OCI-LY1 (cell line): ENCODE measurements around the gene PATJ.
A peak's percentile ranks its signal among the peaks of the same experiment; 100 is the strongest.

Experiments
- H2AFZ ChIP-seq: fragments of 200-600 bp; sonication (generic), shearing (Covaris generic); 2 replicates; pipeline ENCODE4 v1.6.0; 2014; ENCODE audit warnings: antibody characterized with exemption, mild to moderate bottlenecking, low read length
- H3F3A ChIP-seq: fragments of 200-600 bp; sonication (generic), shearing (Covaris generic); 2 replicates; pipeline ENCODE4 v1.6.0; 2014; ENCODE audit warnings: mild to moderate bottlenecking, antibody characterized with exemption, low read length, moderate library complexity; ENCODE audit not compliant: insufficient read depth
- H3K27ac ChIP-seq: fragments of 200-600 bp; sonication (generic); 2 replicates; pipeline ENCODE4 v1.5.1; 2014; ENCODE audit warnings: low read length, mixed run types, mild to moderate bottlenecking, low read depth; ENCODE audit not compliant: poor library complexity, severe bottlenecking
- H3K27me3 ChIP-seq: fragments of 200-600 bp; sonication (generic); 2 replicates; pipeline ENCODE4 v1.6.0; 2014; ENCODE audit warnings: antibody characterized with exemption, mild to moderate bottlenecking, low read length, moderate library complexity; ENCODE audit not compliant: insufficient read depth
- H3K36me3 ChIP-seq: fragments of 200-600 bp; sonication (generic); 2 replicates; pipeline ENCODE4 v1.6.1; 2014; ENCODE audit warnings: mild to moderate bottlenecking, antibody characterized with exemption, low read length, moderate library complexity, mixed read lengths; ENCODE audit not compliant: insufficient read depth
- H3K4me1 ChIP-seq: fragments of 200-600 bp; sonication (generic); 2 replicates; pipeline ENCODE4 v1.5.1; 2014; ENCODE audit warnings: mild to moderate bottlenecking, low read length, moderate library complexity; ENCODE audit not compliant: insufficient read depth, severe bottlenecking
- H3K4me2 ChIP-seq: fragments of 200-600 bp; sonication (generic), shearing (Covaris generic); 2 replicates; pipeline ENCODE4 v1.6.1; 2014; ENCODE audit warnings: low read length
- H3K4me3 ChIP-seq: fragments of 200-600 bp; sonication (generic); 2 replicates; pipeline ENCODE4 v1.5.1; 2014; ENCODE audit warnings: low read length, low read depth, mild to moderate bottlenecking, mixed read lengths; ENCODE audit not compliant: poor library complexity, severe bottlenecking
- H3K79me2 ChIP-seq: fragments of 200-600 bp; shearing (Covaris generic); 2 replicates; pipeline ENCODE4 v1.6.1; 2016; ENCODE audit warnings: mixed run types, low read length, mixed read lengths; ENCODE audit not compliant: insufficient read depth
- H3K9ac ChIP-seq: fragments of 200-600 bp; sonication (generic), shearing (Covaris generic); 2 replicates; pipeline ENCODE4 v1.6.1; 2014; ENCODE audit warnings: mild to moderate bottlenecking, low read length, mixed read lengths
- H3K9me2 ChIP-seq: fragments of 200-600 bp; sonication (generic), shearing (Covaris generic); 2 replicates; pipeline ENCODE4 v1.6.1; 2014; ENCODE audit warnings: low read depth, mild to moderate bottlenecking, low read length, mixed read lengths
- H3K9me3 ChIP-seq: fragments of 200-600 bp; shearing (Covaris generic); 2 replicates; pipeline ENCODE4 v1.6.1; 2014; ENCODE audit warnings: low read length, mixed read lengths
- H4K20me1 ChIP-seq: fragments of 200-600 bp; sonication (generic), shearing (Covaris generic); 2 replicates; pipeline ENCODE4 v1.6.0; 2016; ENCODE audit warnings: mild to moderate bottlenecking, low read length; ENCODE audit not compliant: insufficient read depth
- CTCF ChIP-seq: fragments of 200-600 bp; sonication (generic), shearing (Covaris generic); IDR thresholded peaks from 2 replicates; pipeline ENCODE4 v1.5.1; 2017; ENCODE audit warnings: mild to moderate bottlenecking, antibody characterized with exemption, low read length, moderate library complexity, mixed read lengths
- EZH2 ChIP-seq: fragments of 200-600 bp; sonication (generic), shearing (Covaris generic); IDR thresholded peaks from 2 replicates; pipeline ENCODE4 v1.8.0; 2017; ENCODE audit warnings: borderline replicate concordance, mixed run types, mild to moderate bottlenecking, antibody characterized with exemption, low read length, moderate library complexity, mixed read lengths

PATJ gene

GRCh38 chr1:61732726-61733125, 9.6 kb upstream of the PATJ start:
- Histone ChIP-seq H3K4me1 (peaks cover 28% of the 10 kb centered on the region), H3K36me3 (no peaks in the 10 kb centered on the region), H3K9me2 (no peaks in the 10 kb centered on the region), H3K79me2 (no peaks in the 10 kb centered on the region), H3K27ac (no peak overlapping the region), H3K27me3 (no peaks in the 10 kb centered on the region), H4K20me1 (no peaks in the 10 kb centered on the region), H3K9ac (no peak overlapping the region), H3K4me3 (no peak overlapping the region), H3K9me3 (no peaks in the 10 kb centered on the region), H3F3A (no peaks in the 10 kb centered on the region), H2AFZ (no peak overlapping the region), H3K4me2 (no peak overlapping the region)
- TF ChIP-seq CTCF (no peak), EZH2 (no peak)

- Histone ChIP-seq H4K20me1 (no peaks in the 10 kb centered on the region), H3K79me2 (no peaks in the 10 kb centered on the region), H3K27me3 (no peaks in the 10 kb centered on the region), H3K4me1 (peaks cover 29% of the 10 kb centered on the region), H3K9me3 (no peaks in the 10 kb centered on the region), H3K27ac (peak overlapping the region; percentile 65), H3F3A (no peaks in the 10 kb centered on the region), H3K4me3 (peak overlapping the region; percentile 76), H3K9me2 (no peaks in the 10 kb centered on the region), H2AFZ (no peak overlapping the region), H3K9ac (peak overlapping the region; percentile 77), H3K4me2 (peak overlapping the region; percentile 97), H3K36me3 (no peaks in the 10 kb centered on the region)
- TF ChIP-seq EZH2, result no peak
- no peak for TF ChIP-seq CTCF
Measured at GRCh38 chr1:61740751-61741700, 1.3 kb upstream of the PATJ start.

- Histone ChIP-seq H3K9ac (peak overlapping the region; percentile 77), H2AFZ (no peak overlapping the region), H3K9me2 (no peaks in the 10 kb centered on the region), H3K36me3 (no peaks in the 10 kb centered on the region), H3K4me1 (peaks cover 33% of the 10 kb centered on the region), H3K9me3 (no peaks in the 10 kb centered on the region), H3F3A (no peaks in the 10 kb centered on the region), H3K27ac (peak overlapping the region; percentile 65), H4K20me1 (no peaks in the 10 kb centered on the region), H3K79me2 (no peaks in the 10 kb centered on the region), H3K27me3 (no peaks in the 10 kb centered on the region), H3K4me3 (peak overlapping the region; percentile 76), H3K4me2 (peak overlapping the region; percentile 97)
- TF ChIP-seq CTCF (no peak), EZH2 (no peak)
Measured at GRCh38 chr1:61742620-61743430, 545 bp downstream of the PATJ start.
